Mesodermal cell (in vitro differentiated cells): ENCODE data around the gene ADCY6. TPM values are rescaled to one million over a fixed set of nuclear protein-coding genes. Genes with fewer than 3 reads are reported as not detected.

ENCODE experiments used
- H3K27ac ChIP-seq: 2 replicates; pipeline ENCODE4 v1.7.0; 2013; ENCODE audit warnings: mild to moderate bottlenecking, low read depth, low read length, moderate library complexity; ENCODE audit not compliant: severe bottlenecking
- H3K36me3 ChIP-seq: 2 replicates; pipeline ENCODE4 v1.7.1; 2013; ENCODE audit warnings: mild to moderate bottlenecking, low read length, moderate library complexity; ENCODE audit not compliant: control insufficient read depth, insufficient read depth
- H3K4me1 ChIP-seq: one replicate; pipeline ENCODE4 v1.7.1; 2013; ENCODE audit warnings: mild to moderate bottlenecking, low read length; ENCODE audit not compliant: insufficient read depth, control insufficient read depth, poor library complexity, severe bottlenecking
- H3K4me3 ChIP-seq: 2 replicates; pipeline ENCODE4 v1.7.0; 2013; ENCODE audit warnings: low read length, control low read depth, mild to moderate bottlenecking; ENCODE audit not compliant: insufficient read depth, poor library complexity, severe bottlenecking; ENCODE audit errors: extremely low read depth
- H3K9me3 ChIP-seq: 2 replicates; pipeline ENCODE4 v1.7.1; 2013; ENCODE audit warnings: mild to moderate bottlenecking, low read length, moderate library complexity; ENCODE audit not compliant: control insufficient read depth
- WGBS, 2 experiments: methylation state at CpG; one replicate each; pipeline ENCODE4 v1.1.5; 2013; ENCODE audit warnings: missing lambda C conversion rate in 2 of 2; ENCODE audit not compliant: insufficient coverage in 2 of 2; 5-methylcytosine and 5-hydroxymethylcytosine counted together
- polyA plus RNA-seq, 2 experiments: library from polyadenylated mRNA; stranded (reverse); fragments of 50-300 nt; gene quantifications; one replicate each; pipeline ENCODE4 v1.2.3, GENCODE V29; 2013

Gene ADCY6
- 40.1 TPM for polyA plus RNA-seq (2013, experiment 1 of 2)
- polyA plus RNA-seq (2013, experiment 2 of 2), result 33.0 TPM

DNA sequence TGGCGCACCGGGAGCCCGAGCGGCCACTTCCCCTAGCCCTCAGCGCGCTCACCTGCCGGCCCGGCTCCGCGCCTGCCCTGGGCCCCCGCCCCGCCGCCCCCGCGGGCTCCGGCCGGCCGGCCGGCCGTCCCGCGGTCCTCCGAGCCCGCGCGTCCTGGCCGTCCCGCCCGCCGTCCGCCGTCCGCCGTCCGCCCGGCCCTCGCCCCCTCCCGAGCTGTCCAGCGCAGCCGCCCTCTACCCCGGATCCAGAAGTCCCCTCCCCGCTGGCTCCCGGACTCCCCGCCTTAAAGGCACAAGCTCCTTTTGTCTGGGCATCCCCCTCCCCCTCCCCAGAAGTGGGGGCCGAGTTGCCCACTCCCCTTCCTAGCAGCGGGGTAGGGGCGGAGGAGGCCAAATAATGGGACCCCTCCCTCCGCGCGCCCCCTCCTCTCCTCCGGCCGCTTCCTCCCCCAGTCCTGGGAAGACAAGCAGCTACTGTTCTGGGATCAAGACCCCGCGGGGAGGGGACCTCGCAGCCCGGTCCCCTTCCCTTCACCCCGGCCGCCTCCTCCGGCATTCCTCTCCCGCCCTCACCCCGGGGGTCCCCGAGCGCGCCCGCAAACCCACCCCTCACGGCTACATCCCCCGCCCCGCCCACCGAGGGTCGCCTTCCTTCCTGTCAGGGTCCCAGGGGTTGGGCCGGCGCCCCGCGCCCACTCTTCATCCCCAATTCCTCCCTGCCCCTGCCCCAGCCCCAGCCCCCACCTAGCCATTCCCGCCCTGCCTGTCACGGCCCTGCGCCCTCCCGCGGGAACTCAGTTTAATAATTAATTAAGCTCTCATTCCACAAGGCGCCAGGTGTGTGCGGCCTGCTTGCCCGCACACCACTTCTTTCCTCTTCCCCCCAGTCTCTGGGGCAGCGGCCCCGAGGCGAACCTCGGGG, at the start of gene ADCY6:
Gene ADCY6 (minus strand): TSS at position 236 of the 922 bp plus-strand sequence. CDS start 5,655 bp downstream, outside the sequence.
- peak within 1 kb of the TSS; percentile 79 for H3K4me3 ChIP-seq
- 1% methylated on average over 46 to 50 of the region's 86 CpGs for WGBS, 2 experiments
- peak within 1 kb of the TSS; percentile 53 for H3K27ac ChIP-seq
- peaks cover 7% of the 10 kb centered on the region for H3K4me1 ChIP-seq
- H3K9me3 ChIP-seq, result no peaks in the 10 kb centered on the region
- H3K36me3 ChIP-seq, result no peaks in the 10 kb centered on the region

DNA sequence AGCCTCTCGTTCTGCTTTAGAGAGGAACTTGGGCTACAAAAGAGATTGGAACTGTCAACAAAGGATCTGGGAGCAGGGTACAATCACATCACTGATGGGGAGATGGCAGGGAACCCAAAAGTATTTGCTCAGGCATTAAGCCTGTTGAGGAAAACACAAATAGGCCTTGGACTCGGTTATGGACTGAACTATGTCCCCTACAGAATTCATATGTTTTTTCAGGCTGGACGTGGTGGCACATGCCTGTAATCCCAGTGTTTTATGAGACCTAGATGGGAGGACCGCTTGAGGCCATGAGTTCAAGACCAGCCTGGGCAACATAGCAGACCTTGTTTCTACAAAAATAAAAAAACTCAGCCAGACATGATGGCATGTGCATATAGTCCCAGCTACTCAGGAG, 49.2 kb upstream of the ADCY6 start:
- WGBS, 2 experiments, result 83 to 97% methylated on average over 4 of the region's 4 CpGs
- Histone ChIP-seq H3K36me3 (peaks cover 79% of the 10 kb centered on the region), H3K4me3 (no peak overlapping the region), H3K27ac (no peak overlapping the region), H3K4me1 (no peaks in the 10 kb centered on the region), H3K9me3 (no peaks in the 10 kb centered on the region)

DNA sequence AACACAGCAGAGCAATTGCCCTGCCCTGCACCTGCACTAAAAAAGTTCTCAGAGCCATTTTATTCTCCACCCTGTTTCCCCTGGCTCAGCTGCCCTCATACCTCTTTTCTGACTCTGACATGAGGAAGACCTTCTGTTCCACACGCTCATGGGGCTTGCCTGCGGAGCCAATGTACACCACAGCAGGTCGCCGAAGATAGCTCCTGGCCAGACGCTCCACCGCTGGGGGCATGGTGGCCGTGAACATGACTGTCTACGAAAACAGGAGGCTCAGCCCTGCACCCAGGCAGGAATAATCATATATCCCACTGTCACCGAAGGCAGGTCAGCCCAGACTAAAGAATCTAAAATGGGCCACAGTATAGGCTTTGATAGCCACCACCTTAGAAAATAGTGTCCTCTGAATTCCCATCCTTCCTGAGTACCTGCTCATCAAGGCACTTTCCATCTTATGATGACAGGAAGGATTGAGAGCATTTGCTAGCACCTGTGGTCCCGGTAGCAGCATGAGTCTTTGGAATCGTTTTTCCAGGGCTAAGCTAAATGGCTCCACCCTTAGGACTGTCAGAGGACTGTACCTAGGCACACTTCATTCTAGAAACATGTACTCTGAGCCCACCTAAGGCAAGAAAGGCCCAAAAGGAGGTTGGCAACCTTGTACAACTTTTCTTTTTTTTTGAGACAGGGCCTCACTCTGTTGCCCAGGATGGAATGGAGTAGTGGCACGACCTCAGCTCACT, 43.6 kb upstream of the ADCY6 start:
- H3K27ac ChIP-seq, result no peak overlapping the region
- peaks cover 98% of the 10 kb centered on the region for H3K36me3 ChIP-seq
- H3K9me3 ChIP-seq, result no peaks in the 10 kb centered on the region
- no peak overlapping the region for H3K4me3 ChIP-seq
- WGBS, 2 experiments, result 91 to 97% methylated on average over 12 of the region's 12 CpGs
- no peaks in the 10 kb centered on the region for H3K4me1 ChIP-seq

DNA sequence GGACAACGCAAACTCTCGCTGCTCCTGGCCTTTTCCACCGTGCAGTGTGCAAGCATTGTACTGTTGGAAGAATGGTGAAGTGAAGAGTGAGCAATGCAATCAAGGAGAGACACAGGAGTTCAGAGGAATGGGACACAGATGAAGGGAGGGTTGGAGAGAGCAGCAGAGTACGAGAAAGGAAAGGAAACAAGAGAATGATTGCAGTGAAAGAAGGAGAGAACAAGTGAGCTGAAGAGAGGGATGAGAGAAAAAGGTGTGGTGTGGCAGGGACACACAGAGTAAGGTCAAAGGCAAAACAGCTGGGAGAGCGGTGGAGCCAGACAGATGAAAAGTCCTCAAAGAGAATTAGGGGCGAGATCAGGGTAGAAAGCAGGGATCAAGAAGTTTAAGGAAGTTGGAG, 42.4 kb upstream of the ADCY6 start:
- WGBS, 2 experiments, result 93 to 99% methylated on average over 4 to 5 of the region's 6 CpGs
- peaks cover 99% of the 10 kb centered on the region for H3K36me3 ChIP-seq
- no peak overlapping the region for H3K4me3 ChIP-seq
- no peak overlapping the region for H3K27ac ChIP-seq
- H3K4me1 ChIP-seq, result no peaks in the 10 kb centered on the region
- no peaks in the 10 kb centered on the region for H3K9me3 ChIP-seq

DNA sequence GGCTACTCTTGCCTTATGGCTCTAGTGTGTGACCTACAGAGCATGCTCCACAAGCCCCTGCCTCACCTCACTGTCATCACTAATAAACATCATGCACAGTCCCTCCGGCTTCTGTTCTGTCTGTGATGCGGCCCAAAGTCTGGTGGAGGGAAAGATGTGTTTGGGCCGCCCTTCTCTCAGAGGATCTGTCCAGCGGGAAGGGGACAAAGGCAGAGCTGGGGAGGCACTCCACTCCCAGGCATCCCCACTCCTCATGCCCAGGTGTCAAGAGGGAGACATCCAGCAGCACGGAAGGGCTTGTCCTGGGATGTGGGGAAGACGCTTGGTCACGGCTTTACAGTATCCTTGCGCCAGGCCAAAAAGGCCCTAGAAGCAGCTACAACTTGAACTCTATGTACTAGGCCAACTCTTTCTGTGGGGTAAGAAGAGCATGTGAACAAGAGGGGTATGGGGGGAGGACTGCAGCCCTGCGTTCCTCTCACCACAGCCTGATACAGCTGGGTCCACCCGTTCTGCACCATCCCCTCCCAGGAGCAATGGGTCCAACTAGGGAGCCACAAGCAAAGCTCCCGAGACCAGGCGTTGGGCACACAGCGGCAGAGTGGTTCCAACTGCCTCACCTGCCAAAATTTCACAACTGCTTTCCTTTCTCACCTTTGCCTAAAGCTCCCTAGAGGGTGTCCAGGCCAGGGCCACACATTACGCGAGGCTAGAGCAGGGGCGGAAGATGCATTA, 40.1 kb upstream of the ADCY6 start:
- peak overlapping the region; percentile 5 for H3K27ac ChIP-seq
- no peaks in the 10 kb centered on the region for H3K9me3 ChIP-seq
- H3K4me3 ChIP-seq, result no peak overlapping the region
- no peaks in the 10 kb centered on the region for H3K4me1 ChIP-seq
- H3K36me3 ChIP-seq, result peaks cover 97% of the 10 kb centered on the region
- 92 to 94% methylated on average over 10 to 12 of the region's 16 CpGs for WGBS, 2 experiments

DNA sequence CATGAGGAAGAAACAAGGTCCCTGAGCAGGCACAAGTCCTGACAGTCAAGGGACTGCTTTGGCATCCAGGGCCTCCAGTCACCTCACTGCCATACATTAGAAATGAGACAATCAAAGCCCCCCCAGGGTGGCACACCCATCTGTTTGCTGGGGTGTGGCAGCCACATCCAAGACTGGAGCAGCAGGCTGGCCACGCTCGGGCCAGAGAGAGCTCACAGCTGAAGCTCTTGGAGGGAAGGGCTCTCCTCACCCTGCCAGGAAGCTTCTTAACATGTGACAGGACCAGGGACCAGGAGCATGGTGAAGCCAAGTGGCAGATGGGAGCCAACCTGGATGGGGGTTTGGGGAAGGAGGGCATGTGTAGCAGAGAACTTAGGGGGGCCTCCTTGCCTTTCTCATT, 39.4 kb upstream of the ADCY6 start:
- Histone ChIP-seq H3K9me3 (no peaks in the 10 kb centered on the region), H3K36me3 (peaks cover 97% of the 10 kb centered on the region), H3K4me3 (no peak overlapping the region), H3K27ac (peak overlapping the region; percentile 5), H3K4me1 (no peaks in the 10 kb centered on the region)
- WGBS, 2 experiments, result 85 to 95% methylated on average over 2 of the region's 2 CpGs

DNA sequence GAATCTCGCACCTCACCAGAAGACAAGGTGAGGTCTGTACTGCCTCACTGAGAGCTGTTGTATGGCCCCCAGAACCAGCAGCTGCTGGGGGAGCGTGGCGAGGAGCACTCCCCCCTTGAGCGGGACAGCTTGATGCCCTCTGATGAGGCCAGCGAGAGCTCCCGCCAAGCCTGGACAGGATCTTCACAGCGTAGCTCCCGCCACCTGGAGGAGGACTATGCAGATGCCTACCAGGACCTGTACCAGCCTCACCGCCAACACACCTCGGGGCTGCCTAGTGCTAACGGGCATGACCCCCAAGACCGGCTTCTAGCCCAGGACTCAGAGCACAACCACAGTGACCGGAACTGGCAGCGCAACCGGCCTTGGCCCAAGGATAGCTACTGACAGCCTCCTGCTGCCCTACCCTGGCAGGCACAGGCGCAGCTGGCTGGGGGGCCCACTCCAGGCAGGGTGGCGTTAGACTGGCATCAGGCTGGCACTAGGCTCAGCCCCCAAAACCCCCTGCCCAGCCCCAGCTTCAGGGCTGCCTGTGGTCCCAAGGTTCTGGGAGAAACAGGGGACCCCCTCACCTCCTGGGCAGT, 38.7 kb upstream of the ADCY6 start:
- no peaks in the 10 kb centered on the region for H3K9me3 ChIP-seq
- H3K4me3 ChIP-seq, result no peak overlapping the region
- no peaks in the 10 kb centered on the region for H3K4me1 ChIP-seq
- peaks cover 92% of the 10 kb centered on the region for H3K36me3 ChIP-seq
- H3K27ac ChIP-seq, result no peak overlapping the region
- 97 to 99% methylated on average over 15 to 16 of the region's 17 CpGs for WGBS, 2 experiments

DNA sequence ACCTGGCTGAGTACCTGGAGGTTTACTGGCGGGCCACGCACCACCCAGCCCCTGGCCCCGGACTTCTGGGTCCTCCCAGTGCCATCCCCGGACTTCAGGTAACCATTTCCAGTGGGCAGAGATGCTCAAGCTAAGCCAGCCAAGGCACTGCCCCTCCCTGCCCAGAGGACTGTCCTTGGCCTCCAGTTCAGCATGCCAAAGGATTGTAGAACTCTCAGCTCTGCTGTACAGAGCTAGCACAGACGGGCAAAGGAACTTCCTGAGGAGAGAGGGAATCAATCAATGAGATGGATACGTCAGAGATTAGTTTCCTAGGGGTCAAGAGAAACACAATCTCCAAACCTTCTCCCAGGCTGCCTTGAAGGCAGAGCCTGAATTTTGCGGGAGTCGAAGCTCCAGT, 38.1 kb upstream of the ADCY6 start:
- Histone ChIP-seq H3K36me3 (peaks cover 86% of the 10 kb centered on the region), H3K4me1 (no peaks in the 10 kb centered on the region), H3K4me3 (no peak overlapping the region), H3K9me3 (no peaks in the 10 kb centered on the region), H3K27ac (no peak overlapping the region)
- WGBS, 2 experiments, result 89 to 100% methylated on average over 3 to 4 of the region's 8 CpGs

DNA sequence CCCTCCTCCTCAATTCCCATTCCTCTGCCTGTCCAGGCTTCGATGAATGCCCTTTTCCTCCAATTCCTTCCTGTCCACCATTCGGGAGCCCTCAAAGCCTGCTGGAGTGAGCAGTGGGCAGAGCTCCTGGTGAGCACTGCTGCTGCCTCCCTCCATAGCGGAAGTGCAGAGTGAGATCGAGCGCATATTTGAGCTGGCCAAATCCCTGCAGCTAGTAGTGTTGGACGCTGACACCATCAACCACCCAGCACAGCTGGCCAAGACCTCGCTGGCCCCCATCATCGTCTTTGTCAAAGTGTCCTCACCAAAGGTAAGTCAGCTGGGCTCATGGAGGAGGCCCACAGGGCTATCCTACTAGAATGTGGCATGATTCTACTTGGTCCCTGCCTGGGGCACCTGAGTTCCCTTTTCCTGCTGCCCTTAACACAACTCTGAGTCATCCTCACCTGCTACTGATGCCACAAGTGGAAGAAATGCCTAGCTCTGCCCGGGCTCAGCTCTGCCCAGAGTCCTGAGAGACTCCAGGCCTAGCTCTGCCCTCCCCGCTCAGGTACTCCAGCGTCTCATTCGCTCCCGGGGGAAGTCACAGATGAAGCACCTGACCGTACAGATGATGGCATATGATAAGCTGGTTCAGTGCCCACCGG, 37.4 kb upstream of the ADCY6 start:
- Histone ChIP-seq H3K4me1 (no peaks in the 10 kb centered on the region), H3K4me3 (no peak overlapping the region), H3K36me3 (peaks cover 79% of the 10 kb centered on the region), H3K9me3 (no peaks in the 10 kb centered on the region), H3K27ac (no peak overlapping the region)
- 86 to 91% methylated on average over 13 to 14 of the region's 15 CpGs for WGBS, 2 experiments

DNA sequence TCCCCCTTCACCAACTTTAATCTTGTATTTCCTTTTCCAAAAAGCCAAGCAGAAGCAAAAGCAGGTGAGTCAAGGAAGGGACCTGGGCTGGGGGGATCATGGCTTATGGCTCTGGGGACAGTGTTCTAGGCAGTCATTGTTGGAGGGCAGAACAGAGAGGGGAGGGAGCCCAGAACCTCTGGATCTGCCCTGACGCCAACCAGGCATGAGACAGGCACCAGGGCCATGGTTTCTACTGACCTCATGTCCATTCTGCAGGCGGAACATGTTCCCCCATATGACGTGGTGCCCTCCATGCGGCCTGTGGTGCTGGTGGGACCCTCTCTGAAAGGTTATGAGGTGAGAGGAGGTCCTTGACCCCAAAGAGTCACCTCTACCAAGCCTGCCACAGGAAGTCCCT, 36.0 kb upstream of the ADCY6 start:
- 96% methylated on average over 4 of the region's 4 CpGs; no CpG with 5 or more reads in 1 of the 2 experiments for WGBS, 2 experiments
- Histone ChIP-seq H3K9me3 (no peaks in the 10 kb centered on the region), H3K4me1 (no peaks in the 10 kb centered on the region), H3K4me3 (no peak overlapping the region), H3K27ac (no peak overlapping the region), H3K36me3 (peaks cover 69% of the 10 kb centered on the region)
